ENCODE data around the gene ITSN1. TPM values are rescaled to one million over a fixed set of nuclear protein-coding genes. Genes with fewer than 3 reads are reported as not detected.

ITSN1 gene
- total and polyA plus RNA-seq, 4 donors = 20.3 to 112 (median 40.2) TPM

GRCh38 chr21:33885172-33885514 is 242.8 kb downstream of the ITSN1 start:
- Histone ChIP-seq H3K4me3 (ENCODE audit: low read depth in 1 of 3, low read length in 3 of 3) (no peak overlapping the region), H3K9me3 (ENCODE audit: control insufficient read depth in 4 of 4, low read length in 3 of 4) (no peaks in the 10 kb centered on the region), H3K4me1 (ENCODE audit: control insufficient read depth in 4 of 4, insufficient read depth in 4 of 4, low read length in 3 of 4) (no peaks in the 10 kb centered on the region), H3K9ac (ENCODE audit: low read depth in 1 of 2, low read length in 2 of 2) (no peak overlapping the region), H3K27me3 (ENCODE audit: control insufficient read depth in 4 of 4, insufficient read depth in 4 of 4, low read length in 3 of 4) (no peaks in the 10 kb centered on the region), H3K27ac (ENCODE audit: low read depth in 1 of 2, low read length in 2 of 2) (no peak overlapping the region), H3K36me3 (ENCODE audit: control insufficient read depth in 4 of 4, insufficient read depth in 3 of 4, low read depth in 1 of 4, low read length in 3 of 4) (no peaks in the 10 kb centered on the region)
- TF ChIP-seq MAX (IDR thresholded peaks at IDR 0.05) = no peak
- no peak for TF ChIP-seq GABPA (IDR thresholded peaks at IDR 0.05 in 1 of 2, conservative IDR thresholded peaks at IDR 0.05 in 1 of 2)
- TF ChIP-seq FOXA1 (IDR thresholded peaks at IDR 0.05) = no peak
- no peak for TF ChIP-seq RXRA (IDR thresholded peaks at IDR 0.05)
- TF ChIP-seq TAF1 (conservative IDR thresholded peaks at IDR 0.05) = no peak
- TF ChIP-seq HNF4A (conservative IDR thresholded peaks at IDR 0.05) = no peak
- TF ChIP-seq RAD21 (IDR thresholded peaks at IDR 0.05) = no peak
- TF ChIP-seq CTCF (IDR thresholded peaks at IDR 0.05; ENCODE audit: low read depth, low read length, missing input control) = no peak
- TF ChIP-seq HNF4G (IDR thresholded peaks at IDR 0.05) = no peak
- no peak for TF ChIP-seq JUND (IDR thresholded peaks at IDR 0.05)
- TF ChIP-seq SP1 (IDR thresholded peaks at IDR 0.05) = no peak
- no peak for TF ChIP-seq NR2F2 (IDR thresholded peaks at IDR 0.05)
- WGBS = 97% methylated on average over 7 of the region's 7 CpGs
- DNase-seq (ENCODE audit: low spot score) = no peak

GRCh38 chr21:33886321-33886720 is 244.0 kb downstream of the ITSN1 start:
- Histone ChIP-seq H3K27me3 (ENCODE audit: control insufficient read depth in 4 of 4, insufficient read depth in 4 of 4, low read length in 3 of 4) (no peaks in the 10 kb centered on the region), H3K36me3 (ENCODE audit: control insufficient read depth in 4 of 4, insufficient read depth in 3 of 4, low read depth in 1 of 4, low read length in 3 of 4) (no peaks in the 10 kb centered on the region), H3K4me1 (ENCODE audit: control insufficient read depth in 4 of 4, insufficient read depth in 4 of 4, low read length in 3 of 4) (no peaks in the 10 kb centered on the region), H3K9ac (ENCODE audit: low read depth in 1 of 2, low read length in 2 of 2) (no peak overlapping the region), H3K9me3 (ENCODE audit: control insufficient read depth in 4 of 4, low read length in 3 of 4) (no peaks in the 10 kb centered on the region), H3K4me3 (ENCODE audit: low read depth in 1 of 3, low read length in 3 of 3) (no peak overlapping the region), H3K27ac (ENCODE audit: low read depth in 1 of 2, low read length in 2 of 2) (no peak overlapping the region)
- TF ChIP-seq ZBTB33 (IDR thresholded peaks at IDR 0.05) = no peak
- no peak for TF ChIP-seq RXRA (IDR thresholded peaks at IDR 0.05)
- TF ChIP-seq REST (IDR thresholded peaks at IDR 0.05) = no peak
- TF ChIP-seq RAD21 (IDR thresholded peaks at IDR 0.05) = no peak
- TF ChIP-seq SP1 (IDR thresholded peaks at IDR 0.05) = no peak
- no peak for TF ChIP-seq ATF3 (IDR thresholded peaks at IDR 0.05)
- TF ChIP-seq JUND (IDR thresholded peaks at IDR 0.05) = no peak
- no peak for DNase-seq (ENCODE audit: low spot score)
- WGBS = 93% methylated on average over 11 of the region's 11 CpGs

Measured in liver (tissue), 9 donors.